Neural cell (in vitro differentiated cells): ENCODE data around the gene TEDC1. TPM values are rescaled to one million over a fixed set of nuclear protein-coding genes. Genes with fewer than 3 reads are reported as not detected.

ENCODE experiments used
- H2AFZ ChIP-seq: fragments of 200-600, 300-800 bp; sonication (generic), shearing (Covaris generic); 2 replicates; pipeline ENCODE4 v1.6.0; 2014; ENCODE audit warnings: low read depth, mild to moderate bottlenecking, antibody characterized with exemption, low read length, moderate library complexity
- H3F3A ChIP-seq: fragments of 200-600 bp; shearing (Covaris generic); 2 replicates; pipeline ENCODE4 v1.6.1; 2016; ENCODE audit warnings: mild to moderate bottlenecking, moderate library complexity, mixed read lengths, antibody characterized with exemption, low read length; ENCODE audit not compliant: insufficient read depth, poor library complexity, severe bottlenecking
- H3K27ac ChIP-seq: fragments of 200-600, 300-800 bp; sonication (generic), shearing (Covaris generic); 2 replicates; pipeline ENCODE4 v1.5.1; 2014; ENCODE audit warnings: mild to moderate bottlenecking, low read length, moderate library complexity
- H3K27me3 ChIP-seq: fragments of 300-800, 200-600 bp; sonication (generic), shearing (Covaris generic); 2 replicates; pipeline ENCODE4 v1.6.0; 2014; ENCODE audit warnings: mild to moderate bottlenecking, low read depth, low read length, moderate library complexity; ENCODE audit not compliant: insufficient read depth
- H3K36me3 ChIP-seq: fragments of 300-800, 200-600 bp; sonication (generic), shearing (Covaris generic); 2 replicates; pipeline ENCODE4 v1.5.1; 2014; ENCODE audit warnings: mild to moderate bottlenecking, antibody characterized with exemption, low read length, moderate library complexity; ENCODE audit not compliant: insufficient read depth
- H3K4me2 ChIP-seq: fragments of 300-800, 200-600 bp; sonication (generic), shearing (Covaris generic); 2 replicates; pipeline ENCODE4 v1.6.0; 2014; ENCODE audit warnings: mild to moderate bottlenecking, low read length
- H3K4me3 ChIP-seq: fragments of 300-800, 200-600 bp; sonication (generic), shearing (Covaris generic); 2 replicates; pipeline ENCODE4 v1.5.1; 2014; ENCODE audit warnings: mild to moderate bottlenecking, low read length, moderate library complexity
- H3K79me2 ChIP-seq: fragments of 200-600 bp; shearing (Covaris generic); replicated peaks from 2 replicates; pipeline ENCODE4 v1.6.0; 2014; ENCODE audit warnings: mild to moderate bottlenecking, low read length, moderate library complexity; ENCODE audit not compliant: insufficient read depth
- H3K9ac ChIP-seq: fragments of 300-800, 200-600 bp; sonication (generic), shearing (Covaris generic); 2 replicates; pipeline ENCODE4 v1.6.1; 2016; ENCODE audit warnings: mild to moderate bottlenecking, low read length, mixed read lengths
- H3K9me2 ChIP-seq: fragments of 200-600 bp; shearing (Covaris generic); 2 replicates; pipeline ENCODE4 v1.6.1; 2016; ENCODE audit warnings: mild to moderate bottlenecking, low read length, mixed read lengths; ENCODE audit not compliant: insufficient read depth
- H3K9me3 ChIP-seq: fragments of 200-600, 300-800 bp; sonication (generic), shearing (Covaris generic); 2 replicates; pipeline ENCODE4 v1.6.1; 2016; ENCODE audit warnings: mild to moderate bottlenecking, mixed run types, low read length, moderate library complexity, mixed read lengths
- H4K20me1 ChIP-seq: fragments of 200-600 bp; shearing (Covaris generic); 2 replicates; pipeline ENCODE4 v1.6.1; 2016; ENCODE audit warnings: mild to moderate bottlenecking, mixed run types; ENCODE audit not compliant: insufficient read depth
- EP300 ChIP-seq: fragments of 450-650 bp; conservative IDR thresholded peaks from 2 replicates; pipeline ENCODE4 v1.6.1; 2014; ENCODE audit warnings: antibody characterized with exemption, mild to moderate bottlenecking, moderate library complexity; ENCODE audit not compliant: poor library complexity, severe bottlenecking
- EZH2 ChIP-seq: fragments of 200-600, 300-800 bp; shearing (Covaris generic), sonication (generic); IDR thresholded peaks from 2 replicates; pipeline ENCODE4 v1.6.1; 2014; ENCODE audit warnings: antibody characterized with exemption, low read length, borderline replicate concordance, mild to moderate bottlenecking; ENCODE audit not compliant: insufficient read depth, poor library complexity, severe bottlenecking
- MXI1 ChIP-seq: fragments of 450-650 bp; conservative IDR thresholded peaks from 2 replicates; pipeline ENCODE4 v1.6.1; 2014; ENCODE audit warnings: antibody characterized with exemption, mild to moderate bottlenecking; ENCODE audit not compliant: poor library complexity, severe bottlenecking
- POLR2AphosphoS5 ChIP-seq: IDR thresholded peaks from 2 replicates; pipeline ENCODE4 v1.6.1; 2012
- RAD21 ChIP-seq: fragments of 450-650 bp; conservative IDR thresholded peaks from 2 replicates; pipeline ENCODE4 v1.6.1; 2014; ENCODE audit warnings: antibody characterized with exemption, mild to moderate bottlenecking, moderate library complexity
- REST ChIP-seq: IDR thresholded peaks from 2 replicates; pipeline ENCODE4 v1.6.1; 2012; ENCODE audit warnings: borderline replicate concordance
- SMC3 ChIP-seq: fragments of 450-650 bp; conservative IDR thresholded peaks from 2 replicates; pipeline ENCODE4 v1.6.1; 2014; ENCODE audit warnings: antibody characterized with exemption, mild to moderate bottlenecking, moderate library complexity; ENCODE audit not compliant: poor library complexity
- TAF1 ChIP-seq: IDR thresholded peaks from 2 replicates; pipeline ENCODE4 v1.6.1; 2012; ENCODE audit warnings: low read depth
- polyA plus RNA-seq: library from polyadenylated mRNA; depleted of rRNA; stranded (reverse); fragments of >200 nt; gene quantifications from 2 replicates; pipeline ENCODE4 v1.2.3, GENCODE V29; 2014
- TF ChIP-seq, protein P1 (sequence below): fragments of 450-650 bp; IDR thresholded peaks from 2 replicates; pipeline ENCODE4 v1.5.1; 2014; ENCODE audit warnings: antibody characterized with exemption, mild to moderate bottlenecking, moderate library complexity; ENCODE audit not compliant: poor library complexity, severe bottlenecking

TEDC1 gene
- polyA plus RNA-seq, 1 donor from 2014 or later: 18.9 TPM

GRCh38 chr14:105484069-105484996 is 6.7 kb upstream of the TEDC1 start:
- H3K36me3 ChIP-seq: no peaks in the 10 kb centered on the region
- no peaks in the 10 kb centered on the region for H3K9me3 ChIP-seq
- no peaks in the 10 kb centered on the region for H3K9me2 ChIP-seq
- H3F3A ChIP-seq: no peaks in the 10 kb centered on the region
- H3K79me2 ChIP-seq: no peaks in the 10 kb centered on the region
- no peak overlapping the region for H3K4me2 ChIP-seq
- no peak overlapping the region for H3K9ac ChIP-seq
- no peak overlapping the region for H3K27ac ChIP-seq
- H3K27me3 ChIP-seq: peaks cover 29% of the 10 kb centered on the region
- no peak overlapping the region for H2AFZ ChIP-seq
- no peaks in the 10 kb centered on the region for H4K20me1 ChIP-seq
- no peak overlapping the region for H3K4me3 ChIP-seq
- TF ChIP-seq RAD21 (no peak), EP300 (no peak), MXI1 (no peak), EZH2 (no peak), SMC3 (no peak), TAF1 (no peak), POLR2AphosphoS5 (no peak), REST (no peak)
- TF ChIP-seq, protein P1, sequence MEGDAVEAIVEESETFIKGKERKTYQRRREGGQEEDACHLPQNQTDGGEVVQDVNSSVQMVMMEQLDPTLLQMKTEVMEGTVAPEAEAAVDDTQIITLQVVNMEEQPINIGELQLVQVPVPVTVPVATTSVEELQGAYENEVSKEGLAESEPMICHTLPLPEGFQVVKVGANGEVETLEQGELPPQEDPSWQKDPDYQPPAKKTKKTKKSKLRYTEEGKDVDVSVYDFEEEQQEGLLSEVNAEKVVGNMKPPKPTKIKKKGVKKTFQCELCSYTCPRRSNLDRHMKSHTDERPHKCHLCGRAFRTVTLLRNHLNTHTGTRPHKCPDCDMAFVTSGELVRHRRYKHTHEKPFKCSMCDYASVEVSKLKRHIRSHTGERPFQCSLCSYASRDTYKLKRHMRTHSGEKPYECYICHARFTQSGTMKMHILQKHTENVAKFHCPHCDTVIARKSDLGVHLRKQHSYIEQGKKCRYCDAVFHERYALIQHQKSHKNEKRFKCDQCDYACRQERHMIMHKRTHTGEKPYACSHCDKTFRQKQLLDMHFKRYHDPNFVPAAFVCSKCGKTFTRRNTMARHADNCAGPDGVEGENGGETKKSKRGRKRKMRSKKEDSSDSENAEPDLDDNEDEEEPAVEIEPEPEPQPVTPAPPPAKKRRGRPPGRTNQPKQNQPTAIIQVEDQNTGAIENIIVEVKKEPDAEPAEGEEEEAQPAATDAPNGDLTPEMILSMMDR: no peak

GRCh38 chr14:105484997-105485393 is 6.1 kb upstream of the TEDC1 start:
- Histone ChIP-seq H2AFZ (no peak overlapping the region), H3K36me3 (no peaks in the 10 kb centered on the region), H3K4me2 (no peak overlapping the region), H3K27ac (no peak overlapping the region), H3K9me2 (no peaks in the 10 kb centered on the region), H3K9me3 (no peaks in the 10 kb centered on the region), H3K79me2 (no peaks in the 10 kb centered on the region), H3F3A (no peaks in the 10 kb centered on the region), H3K9ac (no peak overlapping the region), H4K20me1 (no peaks in the 10 kb centered on the region), H3K27me3 (peaks cover 29% of the 10 kb centered on the region), H3K4me3 (no peak overlapping the region)
- TF ChIP-seq EZH2: no peak
- TF ChIP-seq EP300: no peak
- TF ChIP-seq RAD21: no peak
- TF ChIP-seq, protein P1: no peak
- no peak for TF ChIP-seq TAF1
- no peak for TF ChIP-seq MXI1
- no peak for TF ChIP-seq REST
- TF ChIP-seq SMC3: no peak
- no peak for TF ChIP-seq POLR2AphosphoS5
